Activated T-cell treated with anti-CD3 and anti-CD28 coated beads, Interleukin-2, amount 50 U/mL, for 24 hours (primary cell): ENCODE data around the gene KTN1.

ENCODE experiments used
- DNase-seq: peaks from one replicate; pipeline ENCODE4 v3.0.0-alpha.2; 2020
- H3K27ac Mint-ChIP-seq: 2 replicates; pipeline ENCODE4 v1.8.0; 2020; ENCODE audit warnings: mild to moderate bottlenecking, mixed read lengths
- H3K27me3 Mint-ChIP-seq: 2 replicates; pipeline ENCODE4 v1.8.0; 2020; ENCODE audit warnings: mixed read lengths
- H3K36me3 Mint-ChIP-seq: 2 replicates; pipeline ENCODE4 v1.8.0; 2020; ENCODE audit warnings: low read depth, mixed read lengths
- H3K4me1 Mint-ChIP-seq: 2 replicates; pipeline ENCODE4 v1.8.0; 2020; ENCODE audit warnings: low read depth, mixed read lengths
- H3K4me3 Mint-ChIP-seq: 2 replicates; pipeline ENCODE4 v1.8.0; 2020; ENCODE audit warnings: mild to moderate bottlenecking, moderate library complexity, mixed read lengths
- H3K9me3 Mint-ChIP-seq: 2 replicates; pipeline ENCODE4 v1.8.0; 2020; ENCODE audit warnings: mixed read lengths

Gene KTN1

DNA sequence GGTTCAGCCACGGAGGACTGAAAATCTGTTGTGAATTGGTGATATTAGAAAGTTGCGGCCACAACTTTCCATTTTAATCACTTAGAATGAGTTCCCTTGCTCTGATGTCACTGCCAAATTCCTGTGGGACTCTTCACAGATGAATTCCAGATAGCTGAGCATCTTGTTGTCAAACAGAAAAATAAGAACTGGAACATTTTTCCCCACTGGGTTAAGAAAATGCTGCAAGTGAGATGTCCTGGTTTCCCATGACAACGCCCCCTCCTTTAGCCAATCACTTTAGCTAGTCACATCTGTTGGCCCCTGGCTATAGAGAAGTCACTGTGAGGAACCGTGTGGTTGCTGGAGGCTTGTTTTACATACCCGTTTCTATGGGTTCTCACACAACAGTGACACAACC lies 135.9 kb downstream of the KTN1 start:
- Mint-ChIP-seq H3K4me1 (no peaks in the 10 kb centered on the region), H3K9me3 (no peaks in the 10 kb centered on the region), H3K4me3 (no peak overlapping the region), H3K27ac (no peak overlapping the region), H3K36me3 (no peaks in the 10 kb centered on the region), H3K27me3 (no peaks in the 10 kb centered on the region)
- no peak for DNase-seq

DNA sequence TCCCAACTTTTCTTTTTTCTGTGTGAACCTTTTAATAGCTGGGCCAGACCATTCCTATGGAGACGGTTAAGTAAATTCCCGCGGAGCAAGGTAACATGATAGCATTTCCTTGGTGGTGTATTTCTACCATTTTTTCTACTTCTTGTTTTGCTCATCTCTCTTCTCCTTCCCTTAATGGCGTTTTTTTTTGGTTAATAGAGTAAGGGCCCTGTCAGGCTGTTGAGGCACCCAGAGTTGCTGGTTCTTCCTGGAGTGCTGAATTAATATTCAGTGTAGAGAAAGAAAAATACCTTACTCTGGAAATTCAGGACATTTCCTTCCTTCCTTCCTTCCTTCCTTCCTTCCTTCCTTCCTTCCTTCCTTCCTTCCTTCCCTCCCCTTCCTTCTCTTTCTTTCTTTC lies 137.6 kb downstream of the KTN1 start:
- no peaks in the 10 kb centered on the region for H3K27me3 Mint-ChIP-seq
- no peak for DNase-seq
- no peaks in the 10 kb centered on the region for H3K4me1 Mint-ChIP-seq
- H3K9me3 Mint-ChIP-seq, result no peaks in the 10 kb centered on the region
- no peaks in the 10 kb centered on the region for H3K36me3 Mint-ChIP-seq
- no peak overlapping the region for H3K27ac Mint-ChIP-seq
- H3K4me3 Mint-ChIP-seq, result no peak overlapping the region

DNA sequence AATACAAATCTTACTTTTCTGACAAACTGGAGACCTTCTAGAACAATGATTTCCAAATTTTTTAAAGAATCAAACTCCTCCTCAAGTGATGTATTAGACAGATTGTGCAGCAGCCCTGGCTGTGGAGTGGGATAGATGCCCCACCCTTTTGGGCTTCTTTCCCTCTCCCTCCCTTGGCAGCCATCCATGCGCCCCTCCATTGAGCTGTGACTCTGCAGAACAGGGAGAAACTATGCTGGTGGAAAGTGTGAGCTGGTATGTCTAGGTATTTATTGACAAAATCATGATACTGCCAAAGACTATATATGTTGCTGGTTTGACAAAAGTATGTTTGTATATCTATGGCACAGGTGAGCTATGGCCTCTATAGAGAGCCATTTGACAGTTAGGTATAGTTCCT lies 138.5 kb downstream of the KTN1 start:
- Mint-ChIP-seq H3K27ac (no peak overlapping the region), H3K36me3 (no peaks in the 10 kb centered on the region), H3K4me1 (no peaks in the 10 kb centered on the region), H3K9me3 (no peaks in the 10 kb centered on the region), H3K27me3 (no peaks in the 10 kb centered on the region), H3K4me3 (no peak overlapping the region)
- DNase-seq, result no peak

DNA sequence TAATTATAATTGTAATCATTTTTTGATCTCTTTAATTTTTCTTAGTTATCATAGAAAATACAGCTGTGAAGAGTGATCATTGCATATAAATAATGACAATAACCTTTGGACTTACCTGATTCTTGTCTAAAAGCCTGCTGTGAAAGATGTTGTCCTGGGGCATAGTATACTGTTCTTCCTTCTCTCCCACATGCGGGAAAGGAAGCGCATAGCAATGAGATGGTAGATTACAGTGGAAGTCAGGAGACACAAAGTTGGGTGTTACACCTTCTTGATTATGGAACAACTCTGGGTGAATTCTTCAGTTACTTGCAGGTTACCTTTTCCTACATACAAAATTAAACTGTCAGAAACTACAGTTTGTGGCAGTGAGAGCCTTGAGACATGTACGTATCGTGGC lies 140.8 kb downstream of the KTN1 start:
- H3K36me3 Mint-ChIP-seq, result no peaks in the 10 kb centered on the region
- no peaks in the 10 kb centered on the region for H3K9me3 Mint-ChIP-seq
- H3K27me3 Mint-ChIP-seq, result no peaks in the 10 kb centered on the region
- H3K27ac Mint-ChIP-seq, result no peak overlapping the region
- no peaks in the 10 kb centered on the region for H3K4me1 Mint-ChIP-seq
- no peak overlapping the region for H3K4me3 Mint-ChIP-seq
- no peak for DNase-seq

DNA sequence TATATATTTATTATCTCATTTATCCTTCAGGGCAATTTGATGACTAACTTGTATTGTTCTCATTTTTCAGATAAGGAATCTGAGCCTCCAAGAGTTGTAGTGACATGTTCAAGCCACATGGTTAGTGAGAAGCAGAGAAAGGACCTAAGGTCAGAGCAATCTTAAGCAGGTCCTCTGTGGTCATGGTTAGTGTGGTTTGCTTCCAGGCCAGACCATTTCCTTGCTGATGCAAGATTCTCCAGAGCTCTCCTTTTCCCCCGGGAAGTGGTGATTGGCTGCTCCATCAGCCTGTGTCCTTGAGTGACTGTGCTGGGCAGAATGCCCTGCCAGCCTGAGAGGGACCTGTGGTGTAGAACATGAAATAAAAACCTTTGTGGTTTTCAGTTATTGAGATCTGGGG lies 141.3 kb downstream of the KTN1 start:
- H3K9me3 Mint-ChIP-seq, result no peaks in the 10 kb centered on the region
- H3K36me3 Mint-ChIP-seq, result no peaks in the 10 kb centered on the region
- no peaks in the 10 kb centered on the region for H3K4me1 Mint-ChIP-seq
- no peak for DNase-seq
- H3K4me3 Mint-ChIP-seq, result no peak overlapping the region
- no peak overlapping the region for H3K27ac Mint-ChIP-seq
- H3K27me3 Mint-ChIP-seq, result no peaks in the 10 kb centered on the region

DNA sequence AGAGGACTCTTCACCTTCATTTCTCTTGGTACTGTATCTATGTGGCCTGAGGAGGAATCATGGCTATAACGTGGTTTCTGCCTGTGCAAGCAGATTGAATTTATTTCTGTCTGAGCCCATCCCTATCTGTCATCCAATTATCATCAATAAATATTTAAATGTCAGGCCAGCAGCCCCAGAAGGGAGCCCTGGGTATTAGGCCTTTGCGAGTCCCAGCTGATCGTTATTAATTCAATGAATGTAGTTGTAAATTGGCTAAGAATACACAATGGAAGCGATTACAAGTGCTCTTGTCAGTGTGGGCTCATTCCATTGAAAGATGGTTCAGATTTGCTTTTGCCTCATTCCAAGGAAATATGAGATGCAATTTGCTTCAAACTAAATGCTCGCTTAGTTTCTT lies 142.0 kb downstream of the KTN1 start:
- no peaks in the 10 kb centered on the region for H3K4me1 Mint-ChIP-seq
- H3K27ac Mint-ChIP-seq, result no peak overlapping the region
- no peaks in the 10 kb centered on the region for H3K27me3 Mint-ChIP-seq
- H3K9me3 Mint-ChIP-seq, result no peaks in the 10 kb centered on the region
- H3K36me3 Mint-ChIP-seq, result no peaks in the 10 kb centered on the region
- DNase-seq, result no peak
- no peak overlapping the region for H3K4me3 Mint-ChIP-seq

DNA sequence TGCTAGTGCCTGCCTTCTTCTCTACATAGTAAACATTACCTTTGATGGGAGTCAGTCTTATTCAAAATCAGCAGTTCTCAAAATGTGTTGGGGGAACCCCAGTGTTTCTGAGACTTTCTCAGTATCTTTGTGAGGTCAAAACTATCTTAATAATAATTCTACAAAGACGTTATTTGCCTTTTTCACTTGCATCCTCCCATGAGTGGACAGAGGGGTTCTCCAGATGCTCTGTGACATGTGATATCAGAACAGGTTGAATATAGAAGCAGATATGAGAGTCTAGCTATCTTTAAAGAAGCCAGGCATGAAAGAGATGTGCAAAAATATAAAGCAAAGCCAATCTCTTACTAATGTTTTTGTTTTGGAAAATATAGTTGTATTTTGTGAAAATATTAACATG lies 144.7 kb downstream of the KTN1 start:
- no peak for DNase-seq
- Mint-ChIP-seq H3K36me3 (no peaks in the 10 kb centered on the region), H3K4me3 (no peak overlapping the region), H3K4me1 (no peaks in the 10 kb centered on the region), H3K27me3 (no peaks in the 10 kb centered on the region), H3K27ac (no peak overlapping the region), H3K9me3 (no peaks in the 10 kb centered on the region)

DNA sequence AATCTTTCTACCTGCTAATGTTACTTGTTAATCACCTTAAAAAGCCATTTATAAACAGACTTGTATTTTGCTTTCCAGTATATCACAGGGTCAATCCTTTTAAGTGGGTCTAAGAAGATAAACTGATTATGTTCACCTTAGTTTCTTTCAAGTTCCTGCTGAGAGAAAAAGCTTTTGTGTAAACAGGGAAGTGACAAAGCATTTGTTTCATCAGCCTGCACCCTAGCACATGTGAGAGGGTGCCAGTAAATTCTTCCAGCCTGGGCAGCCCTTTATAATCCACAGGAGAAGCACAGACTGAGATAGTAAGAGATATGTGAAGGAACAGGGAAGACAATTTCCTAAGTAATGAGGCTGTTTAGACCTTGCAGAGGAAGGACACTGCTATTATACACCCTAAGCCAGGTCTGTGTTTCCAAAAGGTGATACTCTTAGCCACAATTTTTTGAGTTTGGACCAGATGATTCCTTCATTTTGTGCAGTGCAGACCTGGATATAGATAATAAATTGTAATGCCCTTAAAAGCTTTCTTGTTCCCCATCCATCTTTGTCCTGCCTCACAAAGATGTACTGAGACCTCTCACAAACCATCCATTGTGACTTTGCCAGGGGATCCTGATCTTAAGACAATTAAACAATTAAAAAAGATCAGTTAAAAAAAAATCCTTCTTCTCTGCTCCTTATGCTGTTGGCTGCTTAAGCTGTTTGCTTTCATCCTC lies 150.7 kb downstream of the KTN1 start:
- Mint-ChIP-seq H3K27ac (no peak overlapping the region), H3K9me3 (peaks cover 3% of the 10 kb centered on the region), H3K36me3 (no peaks in the 10 kb centered on the region), H3K4me1 (no peaks in the 10 kb centered on the region), H3K27me3 (no peaks in the 10 kb centered on the region), H3K4me3 (no peak overlapping the region)
- DNase-seq, result no peak

DNA sequence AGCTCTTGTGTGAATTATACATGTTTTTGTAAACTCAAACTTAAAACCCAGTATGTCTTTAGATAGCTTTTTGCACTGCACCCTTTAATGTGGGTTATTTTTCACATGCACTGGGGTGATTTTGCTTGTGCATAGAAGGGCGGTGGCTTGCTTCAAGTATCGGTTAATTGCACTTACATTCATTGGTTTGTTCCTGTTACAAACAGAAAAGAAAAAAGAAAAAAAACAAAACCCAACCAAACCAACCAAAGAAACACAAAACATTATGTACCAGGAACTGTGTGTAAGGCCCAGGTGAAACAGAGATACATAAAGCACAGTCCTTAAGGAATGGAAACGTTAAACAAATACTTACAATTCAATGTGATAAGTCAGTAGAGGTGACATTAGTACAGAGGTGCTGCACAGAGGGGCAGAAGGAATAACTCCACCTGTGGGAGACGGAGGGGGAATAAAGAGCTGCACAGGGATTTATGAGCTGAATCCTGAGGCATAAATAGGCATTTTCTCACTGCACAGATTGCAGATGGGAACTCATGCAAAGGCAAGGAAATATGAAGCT lies 151.4 kb downstream of the KTN1 start:
- Mint-ChIP-seq H3K36me3 (no peaks in the 10 kb centered on the region), H3K27me3 (no peaks in the 10 kb centered on the region), H3K4me3 (no peak overlapping the region), H3K27ac (no peak overlapping the region), H3K4me1 (no peaks in the 10 kb centered on the region), H3K9me3 (peaks cover 5% of the 10 kb centered on the region)
- no peak for DNase-seq

DNA sequence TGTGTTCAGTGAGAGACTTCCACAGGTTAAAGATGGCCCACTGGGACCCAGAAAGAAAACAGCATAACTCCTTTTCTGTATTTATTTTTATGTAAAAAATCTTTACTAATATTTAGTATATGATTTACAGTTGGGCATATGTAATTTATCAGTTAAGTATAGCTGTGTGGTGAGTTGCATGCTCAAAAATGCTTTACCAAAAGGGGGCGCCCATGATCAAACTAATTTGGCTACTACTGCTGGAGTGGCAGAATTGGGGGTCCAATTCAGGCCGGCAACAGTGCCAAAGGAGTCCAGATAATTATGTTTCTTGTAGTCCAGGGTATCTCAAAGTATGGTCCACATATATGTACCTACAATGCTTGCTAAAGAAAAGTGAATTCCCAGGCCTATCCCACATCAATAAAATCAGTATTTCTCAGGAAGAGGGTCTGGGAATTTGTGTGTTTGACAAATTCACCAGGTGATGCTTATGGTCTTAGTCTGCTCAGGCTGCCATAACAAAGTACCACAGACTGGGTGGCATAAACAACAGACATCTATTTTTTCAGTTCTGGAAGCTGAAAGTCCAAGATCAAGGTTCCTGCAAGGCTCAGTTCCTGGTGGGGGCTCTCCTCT lies 152.0 kb downstream of the KTN1 start:
- Mint-ChIP-seq H3K27ac (no peak overlapping the region), H3K4me3 (no peak overlapping the region), H3K27me3 (no peaks in the 10 kb centered on the region), H3K36me3 (no peaks in the 10 kb centered on the region), H3K4me1 (no peaks in the 10 kb centered on the region), H3K9me3 (peaks cover 5% of the 10 kb centered on the region)
- peak; percentile 38 for DNase-seq

DNA sequence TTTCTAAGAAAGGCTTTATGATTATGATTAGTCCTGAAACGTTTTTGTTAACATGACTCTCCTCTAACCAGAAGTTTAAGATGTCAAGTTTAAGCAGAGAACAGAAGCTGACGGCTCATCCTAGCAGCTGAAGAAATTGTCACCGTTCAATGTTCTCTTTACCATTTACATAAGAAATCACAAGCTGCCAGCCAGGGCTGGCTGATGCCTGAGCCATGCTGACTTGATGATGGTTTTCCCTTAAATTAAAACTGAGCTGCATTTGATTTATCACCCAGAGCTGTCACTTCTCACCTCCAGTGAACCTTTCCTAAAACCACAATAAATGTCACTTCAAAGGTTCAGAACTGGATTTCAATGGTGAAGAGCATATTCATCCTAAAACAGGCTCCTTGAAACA lies 153.6 kb downstream of the KTN1 start:
- no peak for DNase-seq
- H3K4me3 Mint-ChIP-seq, result no peak overlapping the region
- peaks cover 5% of the 10 kb centered on the region for H3K9me3 Mint-ChIP-seq
- no peaks in the 10 kb centered on the region for H3K4me1 Mint-ChIP-seq
- no peaks in the 10 kb centered on the region for H3K36me3 Mint-ChIP-seq
- no peak overlapping the region for H3K27ac Mint-ChIP-seq
- H3K27me3 Mint-ChIP-seq, result no peaks in the 10 kb centered on the region
